Keratinocyte (primary cell): ENCODE results near the gene MYO16. TPM values are rescaled to one million over a fixed set of nuclear protein-coding genes. Genes with fewer than 3 reads are reported as not detected.

ENCODE experiments used
- DNase-seq: peaks from one replicate; pipeline ENCODE4 v3.0.0-alpha.2; 2011; ENCODE audit warnings: low read depth, missing footprints, low spot score
- FAIRE-seq: peaks from 2 replicates; lab custom pipeline; 2011; peaks lifted over from hg19 to GRCh38; lab: Jason Lieb, UNC
- H2AFZ ChIP-seq: 2 replicates; pipeline ENCODE4 v1.6.0; 2012; ENCODE audit warnings: low read length, control low read depth, inconsistent platforms; ENCODE audit not compliant: control insufficient read depth
- H3K27ac ChIP-seq: 2 replicates; pipeline ENCODE4 v1.5.1; 2011; ENCODE audit warnings: low read length; ENCODE audit not compliant: control insufficient read depth, insufficient read depth
- H3K27me3 ChIP-seq: 3 replicates; pipeline ENCODE4 v1.6.0; 2011; ENCODE audit warnings: low read length; ENCODE audit not compliant: control insufficient read depth, insufficient read depth; ENCODE audit errors: extremely low read depth
- H3K36me3 ChIP-seq, 2 experiments: 2 replicates in 1 of 2; 3 replicates in 1 of 2; pipeline ENCODE4 v1.5.1; 2011; ENCODE audit warnings: low read length in 2 of 2, mild to moderate bottlenecking in 1 of 2; ENCODE audit not compliant: control insufficient read depth in 2 of 2, insufficient read depth in 2 of 2; ENCODE audit errors: extremely low read depth in 1 of 2
- H3K4me1 ChIP-seq: 3 replicates; pipeline ENCODE4 v1.5.1; 2011; ENCODE audit warnings: low read length; ENCODE audit not compliant: control insufficient read depth, insufficient read depth; ENCODE audit errors: extremely low read depth
- H3K4me2 ChIP-seq: 3 replicates; pipeline ENCODE4 v1.6.0; 2011; ENCODE audit warnings: low read depth, low read length; ENCODE audit not compliant: control insufficient read depth, insufficient read depth; ENCODE audit errors: extremely low read depth
- H3K4me3 ChIP-seq, 3 experiments: fragments of 200-600 bp in 1 of 3; sonication (generic) in 1 of 3; 2 replicates in 2 of 3; 3 replicates in 1 of 3; pipeline ENCODE4 v1.5.1; 2011 to 2016; ENCODE audit warnings: low read length in 3 of 3, mild to moderate bottlenecking in 3 of 3, control low read depth in 2 of 3, inconsistent platforms in 1 of 3, low read depth in 1 of 3, mixed read lengths in 1 of 3, mixed run types in 1 of 3, moderate library complexity in 1 of 3; ENCODE audit not compliant: control insufficient read depth in 2 of 3, insufficient read depth in 2 of 3; ENCODE audit errors: extremely low read depth in 1 of 3
- H3K79me2 ChIP-seq: 2 replicates; pipeline ENCODE4 v1.6.0; 2012; ENCODE audit warnings: low read length; ENCODE audit not compliant: control insufficient read depth, insufficient read depth
- H3K9ac ChIP-seq: 3 replicates; pipeline ENCODE4 v1.6.0; 2011; ENCODE audit warnings: low read length; ENCODE audit not compliant: control insufficient read depth, insufficient read depth; ENCODE audit errors: extremely low read depth
- H3K9me1 ChIP-seq: 3 replicates; pipeline ENCODE4 v1.6.0; 2011; ENCODE audit warnings: low read length; ENCODE audit not compliant: control insufficient read depth, insufficient read depth; ENCODE audit errors: extremely low read depth
- H3K9me3 ChIP-seq: 2 replicates; pipeline ENCODE4 v1.5.1; 2012; ENCODE audit warnings: low read depth, low read length; ENCODE audit not compliant: control insufficient read depth
- H4K20me1 ChIP-seq: 3 replicates; pipeline ENCODE4 v1.6.0; 2011; ENCODE audit warnings: low read length; ENCODE audit not compliant: control insufficient read depth, insufficient read depth; ENCODE audit errors: extremely low read depth
- EZH2 ChIP-seq: IDR thresholded peaks from one replicate; pipeline ENCODE4 v1.6.1; 2012; ENCODE audit warnings: inconsistent platforms, mild to moderate bottlenecking, low read length, moderate library complexity
- dilution Hi-C: fragments of 300-500 bp; cut with MboI; formaldehyde crosslinking; loops from one replicate; pipeline ENCODE4 v1.7.0; 2020; ENCODE audit warnings: low sequenced_read_pairs; ENCODE audit not compliant: extremely low pct_ligation_motif_present
- polyA plus RNA-seq, 5 experiments: library from polyadenylated mRNA; depleted of rRNA in 3 of 5; stranded (reverse) in 3 of 5; stranded (forward) in 1 of 5; unstranded in 1 of 5; fragments of >200 nt; gene quantifications; 1 replicate in 1 of 5; 2 replicates in 3 of 5; 3 replicates in 1 of 5; pipeline versions ENCODE4 v1.2.1 to v1.2.3, GENCODE V29; 2011 to 2012; ENCODE audit warnings: missing spikeins in 2 of 5, low read depth in 1 of 5, low replicate concordance in 1 of 5
- TF ChIP-seq, protein P1 (sequence below), 3 experiments: IDR thresholded peaks in 1 of 3; conservative IDR thresholded peaks in 1 of 3; optimal IDR thresholded peaks in 1 of 3; 2 replicates in 2 of 3; 3 replicates in 1 of 3; pipeline versions ENCODE3 to v1.5.1; 2011; ENCODE audit warnings: low read length in 3 of 3, mild to moderate bottlenecking in 3 of 3, moderate library complexity in 2 of 3, control low read depth in 1 of 3, inconsistent platforms in 1 of 3; ENCODE audit not compliant: insufficient read depth in 2 of 3; ENCODE audit errors: extremely low read depth in 1 of 3

Gene MYO16
- polyA plus RNA-seq, 1 donor (not counting 4 experiments of a cell fraction or from before 2014, with no cell fraction given): 0.08 TPM

DNA sequence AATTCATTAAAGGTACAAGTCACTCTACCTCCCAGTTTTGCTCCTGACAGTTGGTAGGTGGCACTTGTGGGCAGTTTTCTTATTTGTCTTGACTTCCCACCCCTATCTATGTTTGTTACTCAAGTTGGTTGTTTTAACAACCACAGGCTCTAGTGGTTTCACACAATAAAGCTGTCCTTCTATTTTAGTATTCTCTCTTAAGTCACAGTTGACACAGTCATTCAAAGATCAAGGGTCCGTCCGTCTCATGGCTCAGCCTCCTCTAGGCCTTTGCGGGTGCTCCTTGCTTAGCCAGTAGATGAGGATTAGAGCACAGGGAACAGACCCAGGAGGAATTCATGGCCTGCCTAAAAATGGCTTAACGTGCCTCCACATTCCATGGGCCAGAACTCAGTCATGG is 583.2 kb downstream of the MYO16 start:
- Histone ChIP-seq H3K27me3 (no peaks in the 10 kb centered on the region), H3K9me3 (no peaks in the 10 kb centered on the region), H3K79me2 (no peaks in the 10 kb centered on the region), H4K20me1 (no peaks in the 10 kb centered on the region), H3K9ac (no peak overlapping the region), H3K4me2 (no peak overlapping the region), H3K27ac (no peak overlapping the region), H3K9me1 (no peaks in the 10 kb centered on the region), H3K4me3 (no peak overlapping the region), H3K36me3 (no peaks in the 10 kb centered on the region), H3K4me1 (peaks cover 11% of the 10 kb centered on the region), H2AFZ (no peak overlapping the region)
- FAIRE-seq (no peak), DNase-seq (no peak)
- TF ChIP-seq, protein P1, sequence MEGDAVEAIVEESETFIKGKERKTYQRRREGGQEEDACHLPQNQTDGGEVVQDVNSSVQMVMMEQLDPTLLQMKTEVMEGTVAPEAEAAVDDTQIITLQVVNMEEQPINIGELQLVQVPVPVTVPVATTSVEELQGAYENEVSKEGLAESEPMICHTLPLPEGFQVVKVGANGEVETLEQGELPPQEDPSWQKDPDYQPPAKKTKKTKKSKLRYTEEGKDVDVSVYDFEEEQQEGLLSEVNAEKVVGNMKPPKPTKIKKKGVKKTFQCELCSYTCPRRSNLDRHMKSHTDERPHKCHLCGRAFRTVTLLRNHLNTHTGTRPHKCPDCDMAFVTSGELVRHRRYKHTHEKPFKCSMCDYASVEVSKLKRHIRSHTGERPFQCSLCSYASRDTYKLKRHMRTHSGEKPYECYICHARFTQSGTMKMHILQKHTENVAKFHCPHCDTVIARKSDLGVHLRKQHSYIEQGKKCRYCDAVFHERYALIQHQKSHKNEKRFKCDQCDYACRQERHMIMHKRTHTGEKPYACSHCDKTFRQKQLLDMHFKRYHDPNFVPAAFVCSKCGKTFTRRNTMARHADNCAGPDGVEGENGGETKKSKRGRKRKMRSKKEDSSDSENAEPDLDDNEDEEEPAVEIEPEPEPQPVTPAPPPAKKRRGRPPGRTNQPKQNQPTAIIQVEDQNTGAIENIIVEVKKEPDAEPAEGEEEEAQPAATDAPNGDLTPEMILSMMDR (optimal IDR thresholded peaks at IDR 0.05 in 1 of 3, IDR thresholded peaks at IDR 0.05 in 1 of 3, conservative IDR thresholded peaks at IDR 0.05 in 1 of 3; ENCODE audit: extremely low read depth in 1 of 3, insufficient read depth in 2 of 3, low read length in 3 of 3): no peak
- TF ChIP-seq EZH2: no peak
- dilution Hi-C loops: no loop called here

DNA sequence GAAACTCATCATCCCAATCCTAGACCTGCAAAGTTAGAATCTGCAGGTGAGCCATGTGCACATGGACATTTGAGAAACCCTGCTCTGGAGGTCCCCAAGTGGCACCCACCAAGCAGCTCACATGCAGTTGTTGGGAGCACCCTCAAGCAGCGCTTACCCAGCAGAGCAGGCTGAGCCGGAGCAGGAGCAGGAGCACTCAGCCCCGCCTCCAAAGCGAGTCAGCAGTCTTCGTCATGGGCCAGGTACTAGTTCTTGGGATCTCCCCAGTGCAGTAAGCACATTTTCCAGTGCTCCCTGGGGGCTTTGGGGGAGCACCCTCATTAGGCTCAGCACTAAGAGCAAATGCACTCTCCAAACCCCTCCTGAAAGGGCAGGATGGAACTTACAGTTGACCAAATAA is 584.3 kb downstream of the MYO16 start:
- Histone ChIP-seq H3K4me1 (peaks cover 11% of the 10 kb centered on the region), H3K36me3 (no peaks in the 10 kb centered on the region), H2AFZ (no peak overlapping the region), H3K79me2 (no peaks in the 10 kb centered on the region), H3K9me1 (no peaks in the 10 kb centered on the region), H3K4me3 (no peak overlapping the region), H3K9me3 (no peaks in the 10 kb centered on the region), H3K4me2 (no peak overlapping the region), H3K27ac (no peak overlapping the region), H3K27me3 (no peaks in the 10 kb centered on the region), H3K9ac (no peak overlapping the region), H4K20me1 (no peaks in the 10 kb centered on the region)
- DNase-seq (no peak), FAIRE-seq (peak; percentile 64)
- TF ChIP-seq EZH2: no peak
- TF ChIP-seq, protein P1 (optimal IDR thresholded peaks at IDR 0.05 in 1 of 3, IDR thresholded peaks at IDR 0.05 in 1 of 3, conservative IDR thresholded peaks at IDR 0.05 in 1 of 3; ENCODE audit: extremely low read depth in 1 of 3, insufficient read depth in 2 of 3, low read length in 3 of 3): no peak
- dilution Hi-C loops: no loop called here
